SK-N-SH (cell line): Measurements from ENCODE around the gene IFNA5. TPM values are rescaled to one million over a fixed set of nuclear protein-coding genes. Genes with fewer than 3 reads are reported as not detected.

Experiments used
- CTCF ChIA-PET: fragments of 300-600, 350-600 bp; formaldehyde crosslinking; extraction: SDS; loops from one replicate; lab custom pipeline; 2021; lab: Yijun Ruan, JAX
- POLR2A ChIA-PET: fragments of 350-600 bp; sonication (Branson Sonifier 250); formaldehyde crosslinking; extraction: SDS; loops from one replicate; lab custom pipeline; 2020; ENCODE audit warnings: antibody characterized with exemption, inconsistent platforms; lab: Yijun Ruan, JAX
- DNase-seq: peaks from one replicate; pipeline ENCODE4 v3.0.0; 2012
- H2AFZ ChIP-seq: fragments of 200-600 bp; sonication (generic); 2 replicates; pipeline ENCODE4 v1.8.1; 2016; ENCODE audit warnings: antibody characterized with exemption, mild to moderate bottlenecking, low read depth
- H3F3A ChIP-seq: fragments of 200-600 bp; sonication (generic); replicated peaks from 2 replicates; pipeline ENCODE3; 2016; ENCODE audit warnings: antibody characterized with exemption, mild to moderate bottlenecking; ENCODE audit not compliant: insufficient read depth
- H3K27ac ChIP-seq, 2 experiments: fragments of 200-500 bp in 1 of 2; fragments of 200-600 bp in 1 of 2; sonication (Bioruptor generic) in 1 of 2; sonication (generic), shearing (Covaris generic) in 1 of 2; 2 replicates each; pipeline versions ENCODE4 v1.5.1 to v1.6.1; 2014 to 2016; ENCODE audit warnings: low read depth in 2 of 2, inconsistent platforms in 1 of 2, low read length in 1 of 2, mild to moderate bottlenecking in 1 of 2, mixed read lengths in 1 of 2
- H3K27me3 ChIP-seq: fragments of 200-600 bp; sonication (generic), shearing (Covaris generic); 2 replicates; pipeline ENCODE4 v1.6.1; 2016; ENCODE audit warnings: mixed run types; ENCODE audit not compliant: insufficient read depth
- H3K36me3 ChIP-seq, 2 experiments: fragments of 200-500 bp in 1 of 2; fragments of 200-600 bp in 1 of 2; sonication (Bioruptor generic) in 1 of 2; sonication (generic) in 1 of 2; replicated peaks in 1 of 2; 2 replicates each; pipeline versions ENCODE3 to v1.5.1; 2014 to 2016; ENCODE audit warnings: low read length in 1 of 2, mild to moderate bottlenecking in 1 of 2; ENCODE audit not compliant: insufficient read depth in 2 of 2, control insufficient read depth in 1 of 2
- H3K4me1 ChIP-seq, 2 experiments: fragments of 200-500 bp in 1 of 2; fragments of 200-600 bp in 1 of 2; sonication (Bioruptor generic) in 1 of 2; sonication (generic), shearing (Covaris generic) in 1 of 2; 2 replicates each; pipeline versions ENCODE4 v1.5.1 to v1.6.1; 2014 to 2016; ENCODE audit warnings: low read depth in 1 of 2, low read length in 1 of 2, mixed run types in 1 of 2; ENCODE audit not compliant: insufficient read depth in 2 of 2, control insufficient read depth in 1 of 2
- H3K4me2 ChIP-seq: fragments of 200-600 bp; sonication (generic), shearing (Covaris generic); 2 replicates; pipeline ENCODE4 v1.6.1; 2017; ENCODE audit warnings: mixed run types
- H3K4me3 ChIP-seq, 2 experiments: fragments of 200-500 bp in 1 of 2; fragments of 200-600 bp in 1 of 2; sonication (Bioruptor generic) in 1 of 2; sonication (generic), shearing (Covaris generic) in 1 of 2; 2 replicates each; pipeline versions ENCODE4 v1.5.1 to v1.8.1; 2014 to 2016; ENCODE audit warnings: low read depth in 2 of 2, inconsistent platforms in 1 of 2, low read length in 1 of 2, mild to moderate bottlenecking in 1 of 2, mixed read lengths in 1 of 2, moderate library complexity in 1 of 2
- H3K79me2 ChIP-seq: fragments of 200-600 bp; sonication (generic); 2 replicates; pipeline ENCODE4 v1.8.1; 2017; ENCODE audit warnings: mild to moderate bottlenecking; ENCODE audit not compliant: insufficient read depth
- H3K9ac ChIP-seq: fragments of 200-600 bp; sonication (generic); 2 replicates; pipeline ENCODE4 v1.6.1; 2017; ENCODE audit warnings: mixed run types
- H3K9me2 ChIP-seq: fragments of 200-600 bp; sonication (generic); 2 replicates; pipeline ENCODE4 v1.6.1; 2017; ENCODE audit warnings: mixed run types
- H3K9me3 ChIP-seq: fragments of 200-600 bp; sonication (generic); 2 replicates; pipeline ENCODE4 v1.6.1; 2017; ENCODE audit warnings: mixed run types, mild to moderate bottlenecking, moderate library complexity
- H4K20me1 ChIP-seq: fragments of 200-600 bp; sonication (generic); 2 replicates; pipeline ENCODE4 v1.6.1; 2017; ENCODE audit warnings: mild to moderate bottlenecking, mixed run types; ENCODE audit not compliant: insufficient read depth
- CHD2 ChIP-seq: fragments of 150-350 bp; IDR thresholded peaks from 2 replicates; pipeline ENCODE4 v1.6.1; 2018; ENCODE audit warnings: low read length; ENCODE audit not compliant: partially characterized antibody
- ELF1 ChIP-seq: IDR thresholded peaks from 2 replicates; pipeline ENCODE4 v1.4.0; 2012
- EP300 ChIP-seq, 2 experiments: IDR thresholded peaks; 2 replicates each; pipeline versions ENCODE4 v1.4.0 to v1.6.1; 2012; ENCODE audit warnings: borderline replicate concordance in 1 of 2, low read depth in 1 of 2, low read length in 1 of 2
- EZH2phosphoT487 ChIP-seq: fragments of 200-600 bp; sonication (generic); IDR thresholded peaks from 2 replicates; pipeline ENCODE4 v1.6.1; 2017; ENCODE audit warnings: low read depth, mixed run types, mild to moderate bottlenecking, antibody characterized with exemption, moderate library complexity, borderline replicate concordance
- GABPA ChIP-seq: IDR thresholded peaks from 2 replicates; pipeline ENCODE4 v1.4.0; 2012; ENCODE audit warnings: low read depth, mild to moderate bottlenecking
- GATA2 ChIP-seq: sonication (generic); formaldehyde crosslinking; IDR thresholded peaks from 2 replicates; pipeline ENCODE4 v1.5.0; 2020; ENCODE audit warnings: mild to moderate bottlenecking, missing genetic modification reagents
- JUND ChIP-seq: IDR thresholded peaks from 2 replicates; pipeline ENCODE4 v1.4.0; 2012
- MEF2A ChIP-seq: IDR thresholded peaks from 2 replicates; pipeline ENCODE4 v1.4.0; 2012; ENCODE audit warnings: low read depth, borderline replicate concordance
- MXI1 ChIP-seq: IDR thresholded peaks from 2 replicates; pipeline ENCODE4 v1.6.1; 2012; ENCODE audit warnings: mild to moderate bottlenecking, low read depth, low read length, improper control_type of control experiment
- NFIC ChIP-seq: IDR thresholded peaks from 2 replicates; pipeline ENCODE4 v1.4.0; 2012; ENCODE audit warnings: borderline replicate concordance
- POLR2AphosphoS5 ChIP-seq: IDR thresholded peaks from 2 replicates; pipeline ENCODE4 v1.6.1; 2012; ENCODE audit warnings: low read depth, low read length
- RAD21 ChIP-seq: IDR thresholded peaks from 2 replicates; pipeline ENCODE4 v1.6.1; 2012; ENCODE audit warnings: mild to moderate bottlenecking, low read length
- RCOR1 ChIP-seq: fragments of 150-350 bp; IDR thresholded peaks from 2 replicates; pipeline ENCODE4 v1.6.1; 2017; ENCODE audit warnings: antibody characterized with exemption, low read length
- SMC3 ChIP-seq: IDR thresholded peaks from 2 replicates; pipeline ENCODE4 v1.6.1; 2012; ENCODE audit warnings: low read depth, low read length, improper control_type of control experiment
- TAF1 ChIP-seq: IDR thresholded peaks from 2 replicates; pipeline ENCODE4 v1.6.1; 2012; ENCODE audit warnings: low read depth, mild to moderate bottlenecking, low read length, moderate library complexity, borderline replicate concordance
- TEAD4 ChIP-seq: IDR thresholded peaks from 2 replicates; pipeline ENCODE4 v1.4.0; 2012; ENCODE audit warnings: mild to moderate bottlenecking, borderline replicate concordance; ENCODE audit not compliant: insufficient read depth
- WGBS: methylation state at CpG from one replicate; pipeline ENCODE4 v1.1.6; 2017; ENCODE audit warnings: low lambda C conversion rate; 5-methylcytosine and 5-hydroxymethylcytosine counted together
- polyA plus RNA-seq, 3 experiments: library from polyadenylated mRNA; depleted of rRNA; stranded (reverse); fragments of >200 nt; gene quantifications; 2 replicates each; pipeline ENCODE4 v1.2.3, GENCODE V29; 2012

The IFNA5 gene
- polyA plus RNA-seq, 1 of the 3 experiments (the other 2 are of a cell fraction) = not detected

GRCh38 chr9:21294364-21294774 is 10.7 kb downstream of the IFNA5 start:
- H3K4me3 ChIP-seq = no peak overlapping the region
- WGBS = 0% methylated on average over 1 of the region's 1 CpG
- H2AFZ ChIP-seq = no peak overlapping the region
- no peaks in the 10 kb centered on the region for H3K36me3 ChIP-seq
- no peak for DNase-seq
- H4K20me1 ChIP-seq = no peaks in the 10 kb centered on the region
- H3K9me2 ChIP-seq = no peaks in the 10 kb centered on the region
- no peak overlapping the region for H3K27ac ChIP-seq
- H3K9ac ChIP-seq = no peak overlapping the region
- no peaks in the 10 kb centered on the region for H3F3A ChIP-seq
- POLR2A ChIA-PET = no interaction called here
- H3K9me3 ChIP-seq = no peaks in the 10 kb centered on the region
- H3K4me1 ChIP-seq = no peaks in the 10 kb centered on the region
- CTCF ChIA-PET = no interaction called here
- H3K4me2 ChIP-seq = no peak overlapping the region
- TF ChIP-seq RCOR1 (no peak), CHD2 (no peak), SMC3 (no peak), EP300 (IDR thresholded peaks at IDR 0.05; ENCODE audit: borderline replicate concordance in 1 of 2, low read depth in 1 of 2, low read length in 1 of 2) (no peak), EZH2phosphoT487 (no peak)
- TF ChIP-seq, all 33 proteins: peak for 0
- H3K79me2 ChIP-seq = no peaks in the 10 kb centered on the region
- H3K27me3 ChIP-seq = no peaks in the 10 kb centered on the region; the same call in 1 of the 2 replicates

GRCh38 chr9:21289848-21290247 is 15.3 kb downstream of the IFNA5 start:
- Histone ChIP-seq H3F3A (no peaks in the 10 kb centered on the region), H3K27me3 (no peaks in the 10 kb centered on the region; the same call in 1 of the 2 replicates), H3K9me2 (no peaks in the 10 kb centered on the region), H3K36me3 (no peaks in the 10 kb centered on the region), H2AFZ (no peak overlapping the region), H3K9ac (no peak overlapping the region), H3K9me3 (no peaks in the 10 kb centered on the region), H3K27ac (no peak overlapping the region), H3K79me2 (no peaks in the 10 kb centered on the region), H3K4me2 (no peak overlapping the region), H3K4me1 (no peaks in the 10 kb centered on the region), H4K20me1 (no peaks in the 10 kb centered on the region), H3K4me3 (no peak overlapping the region)
- TF ChIP-seq MEF2A (no peak), GABPA (no peak), NFIC (no peak), ELF1 (no peak), GATA2 (CRISPR knock-in tag) (no peak), JUND (no peak), MXI1 (no peak), RAD21 (no peak), POLR2AphosphoS5 (no peak), TEAD4 (no peak)
- ChIA-PET CTCF (interaction anchor here (1.2 to 1.3 kb wide), 2 partner anchors 54 to 145 kb away, joined by 5 read pairs; no protein-coding TSS in a partner anchor), POLR2A (no interaction called here)
- WGBS = 3% methylated on average over 2 of the region's 2 CpGs
- DNase-seq = no peak

- 5% methylated on average over 3 of the region's 3 CpGs for WGBS
- DNase-seq = no peak
- Histone ChIP-seq H3K4me3 (no peak overlapping the region), H4K20me1 (no peaks in the 10 kb centered on the region), H3K4me2 (no peak overlapping the region), H3K4me1 (no peaks in the 10 kb centered on the region), H3K27ac (no peak overlapping the region), H2AFZ (no peak overlapping the region), H3K79me2 (no peaks in the 10 kb centered on the region), H3K9me3 (no peaks in the 10 kb centered on the region), H3K9ac (no peak overlapping the region), H3K27me3 (no peaks in the 10 kb centered on the region), H3K36me3 (no peaks in the 10 kb centered on the region), H3K9me2 (no peaks in the 10 kb centered on the region), H3F3A (no peaks in the 10 kb centered on the region)
- CTCF ChIA-PET = no interaction called here
- POLR2A ChIA-PET = no interaction called here
- TF ChIP-seq TAF1 = no peak
These were observed 17.8 kb downstream of the IFNA5 start for GRCh38 chr9:21287280-21287679.
